WTC11 (cell line): ENCODE data around the gene DRD2. TPM values are rescaled to one million over a fixed set of nuclear protein-coding genes. Genes with fewer than 3 reads are reported as not detected.

ENCODE experiments used
- ATAC-seq: fragments of 200-7000 bp; cut with Tn5 transposase; 2 replicates; pipeline ENCODE4 v1.10.0; 2021; ENCODE audit warnings: mild to moderate bottlenecking, moderate library complexity
- CTCF ChIA-PET: fragments of 300-600 bp; sonication (Branson Sonifier 250); formaldehyde crosslinking; loops from one replicate; lab custom pipeline; 2021; ENCODE audit warnings: antibody characterized with exemption; lab: Charles Lee
- POLR2A ChIA-PET: fragments of 350-600 bp; sonication (Branson Sonifier 250); formaldehyde crosslinking; loops from one replicate; lab custom pipeline; 2021; ENCODE audit warnings: antibody characterized with exemption; lab: Charles Lee
- DNase-seq: peaks from one replicate; pipeline ENCODE4 v3.0.0; 2021; ENCODE audit warnings: low spot score
- H3K27ac Mint-ChIP-seq: 2 replicates; pipeline ENCODE4 v1.8.0; 2021; ENCODE audit warnings: mixed read lengths
- H3K27me3 Mint-ChIP-seq: 2 replicates; pipeline ENCODE4 v1.8.0; 2021; ENCODE audit warnings: low read depth, mild to moderate bottlenecking, moderate library complexity, mixed read lengths
- H3K36me3 Mint-ChIP-seq: 2 replicates; pipeline ENCODE4 v1.8.0; 2021; ENCODE audit warnings: mixed read lengths
- H3K4me1 Mint-ChIP-seq: 2 replicates; pipeline ENCODE4 v1.8.0; 2022; ENCODE audit warnings: mixed read lengths
- H3K4me3 Mint-ChIP-seq: 2 replicates; pipeline ENCODE4 v1.8.0; 2021; ENCODE audit warnings: mild to moderate bottlenecking, moderate library complexity, mixed read lengths
- H3K9me3 Mint-ChIP-seq: 2 replicates; pipeline ENCODE4 v1.8.0; 2021; ENCODE audit warnings: mixed read lengths
- ELF4 ChIP-seq: sonication (generic); formaldehyde crosslinking; IDR thresholded peaks from 2 replicates; pipeline ENCODE4 v1.8.1; 2022; ENCODE audit warnings: low read depth, mild to moderate bottlenecking, moderate library complexity, missing genetic modification reagents
- EMX1 ChIP-seq: fragments of 250-450 bp; sonication (Bioruptor Pico); IDR thresholded peaks from 2 replicates; pipeline ENCODE4 v1.8.0; 2021; ENCODE audit warnings: mild to moderate bottlenecking
- ESRRA ChIP-seq: sonication (generic); formaldehyde crosslinking; IDR thresholded peaks from 2 replicates; pipeline ENCODE4 v1.8.1; 2022; ENCODE audit warnings: mild to moderate bottlenecking, missing genetic modification reagents, borderline replicate concordance
- ETV6 ChIP-seq: sonication (generic); formaldehyde crosslinking; IDR thresholded peaks from 2 replicates; pipeline ENCODE4 v1.8.1; 2022; ENCODE audit warnings: mild to moderate bottlenecking, missing genetic modification reagents
- FOXJ3 ChIP-seq: sonication (generic); formaldehyde crosslinking; IDR thresholded peaks from 2 replicates; pipeline ENCODE4 v1.9.0; 2021; ENCODE audit warnings: missing genetic modification reagents, mild to moderate bottlenecking, borderline replicate concordance
- GABPB1 ChIP-seq: sonication (generic); formaldehyde crosslinking; IDR thresholded peaks from 2 replicates; pipeline ENCODE4 v1.8.1; 2023; ENCODE audit warnings: mild to moderate bottlenecking, missing genetic modification reagents
- NFYB ChIP-seq: sonication (generic); formaldehyde crosslinking; conservative IDR thresholded peaks from 2 replicates; pipeline ENCODE4 v1.8.0; 2022; ENCODE audit warnings: low read depth, missing genetic modification reagents
- NR3C1 ChIP-seq: sonication (generic); formaldehyde crosslinking; conservative IDR thresholded peaks from 2 replicates; pipeline ENCODE4 v1.8.1; 2023; ENCODE audit warnings: low read depth, mild to moderate bottlenecking, missing genetic modification reagents
- RORB ChIP-seq: fragments of 250-450 bp; sonication (Bioruptor Pico); IDR thresholded peaks from 2 replicates; pipeline ENCODE4 v1.9.0; 2021; ENCODE audit warnings: mild to moderate bottlenecking
- SMAD4 ChIP-seq: sonication (generic); formaldehyde crosslinking; IDR thresholded peaks from 2 replicates; pipeline ENCODE4 v1.8.0; 2022; ENCODE audit warnings: mild to moderate bottlenecking, missing genetic modification reagents
- SP1 ChIP-seq: sonication (generic); formaldehyde crosslinking; conservative IDR thresholded peaks from 2 replicates; pipeline ENCODE4 v1.8.1; 2022; ENCODE audit warnings: missing genetic modification reagents
- TP53 ChIP-seq: sonication (generic); formaldehyde crosslinking; IDR thresholded peaks from 2 replicates; pipeline ENCODE4 v1.8.1; 2023; ENCODE audit warnings: mild to moderate bottlenecking, missing genetic modification reagents
- ZBTB21 ChIP-seq: sonication (generic); formaldehyde crosslinking; IDR thresholded peaks from 2 replicates; pipeline ENCODE4 v1.8.1; 2023; ENCODE audit warnings: mild to moderate bottlenecking, missing genetic modification reagents, borderline replicate concordance
- ZNF232 ChIP-seq: sonication (generic); formaldehyde crosslinking; IDR thresholded peaks from 2 replicates; pipeline ENCODE4 v1.8.0; 2022; ENCODE audit warnings: mild to moderate bottlenecking, missing genetic modification reagents
- ZNF423 ChIP-seq: fragments of 250-450 bp; sonication (Bioruptor Pico); IDR thresholded peaks from 2 replicates; pipeline ENCODE4 v2.1.2; 2022; ENCODE audit warnings: mild to moderate bottlenecking, moderate library complexity
- ZNF671 ChIP-seq: fragments of 250-450 bp; sonication (Bioruptor Pico); IDR thresholded peaks from 2 replicates; pipeline ENCODE4 v1.8.0; 2021; ENCODE audit warnings: mild to moderate bottlenecking
- total RNA-seq: library from RNA; stranded (reverse); gene quantifications from 3 replicates; pipeline ENCODE4 v1.2.3, GENCODE V29; 2021
- TF ChIP-seq, protein P1 (sequence below): sonication (generic); formaldehyde crosslinking; IDR thresholded peaks from 2 replicates; pipeline ENCODE4 v1.8.0; 2023; ENCODE audit warnings: missing genetic modification reagents
- TF ChIP-seq, protein P2 (sequence below): fragments of 250-450 bp; sonication (Bioruptor Pico); conservative IDR thresholded peaks from 2 replicates; pipeline ENCODE4 v1.9.0; 2021; ENCODE audit warnings: mild to moderate bottlenecking
- TF ChIP-seq, protein P3 (sequence below): sonication (generic); formaldehyde crosslinking; IDR thresholded peaks from 2 replicates; pipeline ENCODE4 v1.8.1; 2023; ENCODE audit warnings: mild to moderate bottlenecking, missing genetic modification reagents
- TF ChIP-seq, protein P4 (sequence below): sonication (generic); formaldehyde crosslinking; IDR thresholded peaks from 2 replicates; pipeline ENCODE4 v1.8.1; 2022; ENCODE audit warnings: low read depth, missing genetic modification reagents, borderline replicate concordance
- TF ChIP-seq, protein P5 (sequence below): fragments of 250-450 bp; sonication (Bioruptor Pico); IDR thresholded peaks from 2 replicates; pipeline ENCODE4 v1.9.0; 2021; ENCODE audit warnings: mild to moderate bottlenecking
- TF ChIP-seq, protein P6 (sequence below): sonication (generic); formaldehyde crosslinking; IDR thresholded peaks from 2 replicates; pipeline ENCODE4 v1.8.0; 2022; ENCODE audit warnings: mild to moderate bottlenecking, missing genetic modification reagents
- TF ChIP-seq, protein P7 (sequence below): sonication (generic); formaldehyde crosslinking; conservative IDR thresholded peaks from 2 replicates; pipeline ENCODE4 v1.8.1; 2022; ENCODE audit warnings: mild to moderate bottlenecking, missing genetic modification reagents
- TF ChIP-seq, protein P8 (sequence below): sonication (generic); formaldehyde crosslinking; IDR thresholded peaks from 2 replicates; pipeline ENCODE4 v1.8.1; 2023; ENCODE audit warnings: mild to moderate bottlenecking, moderate library complexity, missing genetic modification reagents

DRD2 gene
- total RNA-seq, 1 experiment from 2014 or later: 0.20 TPM

DNA sequence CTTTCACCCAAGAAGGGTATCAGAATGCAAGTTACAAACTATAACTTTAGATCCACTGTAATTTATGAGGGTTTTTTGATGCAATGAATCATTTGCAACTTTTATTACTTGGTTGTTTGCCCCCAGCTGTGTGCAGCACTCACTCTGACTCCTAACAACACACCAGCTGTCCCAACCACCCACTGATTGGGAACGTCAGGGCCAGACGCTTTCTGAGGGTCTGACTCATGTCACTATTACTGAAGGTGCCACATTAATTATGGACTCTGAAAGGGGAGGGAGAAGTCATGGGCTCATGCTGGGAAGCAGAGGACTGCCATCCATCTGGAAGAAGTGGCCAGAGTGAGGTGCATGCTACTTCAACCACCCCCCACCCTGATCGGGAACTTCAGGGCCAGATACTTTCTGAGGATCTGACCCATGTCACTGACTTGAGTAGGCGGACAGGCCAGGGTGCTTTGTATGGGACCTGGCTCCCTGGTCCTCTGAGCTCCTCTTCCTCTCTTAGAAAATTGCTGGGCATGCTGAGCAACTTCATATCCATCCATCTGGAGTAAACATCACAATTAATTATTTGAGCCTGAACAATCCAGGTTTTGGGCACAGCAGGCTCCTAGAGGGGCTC, 44.9 kb upstream of the DRD2 start:
- Mint-ChIP-seq H3K36me3 (peaks cover 10% of the 10 kb centered on the region), H3K27ac (no peak overlapping the region), H3K4me1 (no peaks in the 10 kb centered on the region), H3K27me3 (peaks cover 4% of the 10 kb centered on the region; the same call in 1 of the 2 replicates), H3K9me3 (peaks cover 17% of the 10 kb centered on the region), H3K4me3 (no peak overlapping the region)
- ATAC-seq: no peak
- DNase-seq: no peak
- TF ChIP-seq, protein P1, sequence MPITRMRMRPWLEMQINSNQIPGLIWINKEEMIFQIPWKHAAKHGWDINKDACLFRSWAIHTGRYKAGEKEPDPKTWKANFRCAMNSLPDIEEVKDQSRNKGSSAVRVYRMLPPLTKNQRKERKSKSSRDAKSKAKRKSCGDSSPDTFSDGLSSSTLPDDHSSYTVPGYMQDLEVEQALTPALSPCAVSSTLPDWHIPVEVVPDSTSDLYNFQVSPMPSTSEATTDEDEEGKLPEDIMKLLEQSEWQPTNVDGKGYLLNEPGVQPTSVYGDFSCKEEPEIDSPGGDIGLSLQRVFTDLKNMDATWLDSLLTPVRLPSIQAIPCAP (CRISPR knock-in tag): no peak
- TF ChIP-seq ZNF232 (CRISPR knock-in tag): no peak
- TF ChIP-seq, protein P2, sequence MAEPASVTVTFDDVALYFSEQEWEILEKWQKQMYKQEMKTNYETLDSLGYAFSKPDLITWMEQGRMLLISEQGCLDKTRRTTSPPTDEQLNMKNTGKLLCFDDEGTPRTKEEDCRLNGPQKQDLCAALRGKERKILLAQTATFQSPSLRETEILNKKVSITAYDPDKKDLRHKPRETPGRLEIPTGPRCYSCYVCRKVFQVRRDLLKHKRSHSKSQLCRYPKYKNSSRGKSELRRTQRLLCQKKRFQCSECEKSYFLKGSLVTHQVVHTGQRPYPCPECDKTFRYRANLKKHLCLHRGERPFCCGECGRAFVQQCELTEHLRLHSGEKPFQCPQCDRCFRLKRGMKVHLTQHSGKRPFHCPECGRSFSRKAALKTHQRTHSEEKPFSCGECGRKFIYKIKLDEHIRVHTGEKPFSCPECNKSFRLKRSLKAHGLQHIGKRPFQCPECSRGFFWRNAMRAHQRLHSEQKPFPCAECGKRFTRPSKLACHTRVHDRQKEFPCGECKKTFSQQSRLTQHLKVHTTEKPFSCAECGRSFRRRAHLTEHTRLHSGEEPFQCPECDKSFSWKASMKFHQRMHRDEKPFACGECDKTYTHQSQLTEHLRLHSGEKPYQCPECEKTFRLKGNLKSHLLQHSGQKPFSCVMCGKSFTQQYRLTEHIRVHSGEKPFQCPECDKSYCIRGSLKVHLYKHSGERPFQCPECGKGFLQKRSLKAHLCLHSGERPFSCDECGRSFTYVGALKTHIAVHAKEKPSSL (CRISPR knock-in tag): no peak
- TF ChIP-seq ESRRA (CRISPR knock-in tag): no peak
- TF ChIP-seq ETV6 (CRISPR knock-in tag): no peak
- TF ChIP-seq, protein P3, sequence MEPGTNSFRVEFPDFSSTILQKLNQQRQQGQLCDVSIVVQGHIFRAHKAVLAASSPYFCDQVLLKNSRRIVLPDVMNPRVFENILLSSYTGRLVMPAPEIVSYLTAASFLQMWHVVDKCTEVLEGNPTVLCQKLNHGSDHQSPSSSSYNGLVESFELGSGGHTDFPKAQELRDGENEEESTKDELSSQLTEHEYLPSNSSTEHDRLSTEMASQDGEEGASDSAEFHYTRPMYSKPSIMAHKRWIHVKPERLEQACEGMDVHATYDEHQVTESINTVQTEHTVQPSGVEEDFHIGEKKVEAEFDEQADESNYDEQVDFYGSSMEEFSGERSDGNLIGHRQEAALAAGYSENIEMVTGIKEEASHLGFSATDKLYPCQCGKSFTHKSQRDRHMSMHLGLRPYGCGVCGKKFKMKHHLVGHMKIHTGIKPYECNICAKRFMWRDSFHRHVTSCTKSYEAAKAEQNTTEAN (CRISPR knock-in tag): no peak
- TF ChIP-seq, protein P4, sequence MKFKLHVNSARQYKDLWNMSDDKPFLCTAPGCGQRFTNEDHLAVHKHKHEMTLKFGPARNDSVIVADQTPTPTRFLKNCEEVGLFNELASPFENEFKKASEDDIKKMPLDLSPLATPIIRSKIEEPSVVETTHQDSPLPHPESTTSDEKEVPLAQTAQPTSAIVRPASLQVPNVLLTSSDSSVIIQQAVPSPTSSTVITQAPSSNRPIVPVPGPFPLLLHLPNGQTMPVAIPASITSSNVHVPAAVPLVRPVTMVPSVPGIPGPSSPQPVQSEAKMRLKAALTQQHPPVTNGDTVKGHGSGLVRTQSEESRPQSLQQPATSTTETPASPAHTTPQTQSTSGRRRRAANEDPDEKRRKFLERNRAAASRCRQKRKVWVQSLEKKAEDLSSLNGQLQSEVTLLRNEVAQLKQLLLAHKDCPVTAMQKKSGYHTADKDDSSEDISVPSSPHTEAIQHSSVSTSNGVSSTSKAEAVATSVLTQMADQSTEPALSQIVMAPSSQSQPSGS (CRISPR knock-in tag): no peak
- no peak for TF ChIP-seq NFYB
- TF ChIP-seq, protein P5, sequence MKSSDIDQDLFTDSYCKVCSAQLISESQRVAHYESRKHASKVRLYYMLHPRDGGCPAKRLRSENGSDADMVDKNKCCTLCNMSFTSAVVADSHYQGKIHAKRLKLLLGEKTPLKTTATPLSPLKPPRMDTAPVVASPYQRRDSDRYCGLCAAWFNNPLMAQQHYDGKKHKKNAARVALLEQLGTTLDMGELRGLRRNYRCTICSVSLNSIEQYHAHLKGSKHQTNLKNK (CRISPR knock-in tag): no peak
- TF ChIP-seq, protein P6, sequence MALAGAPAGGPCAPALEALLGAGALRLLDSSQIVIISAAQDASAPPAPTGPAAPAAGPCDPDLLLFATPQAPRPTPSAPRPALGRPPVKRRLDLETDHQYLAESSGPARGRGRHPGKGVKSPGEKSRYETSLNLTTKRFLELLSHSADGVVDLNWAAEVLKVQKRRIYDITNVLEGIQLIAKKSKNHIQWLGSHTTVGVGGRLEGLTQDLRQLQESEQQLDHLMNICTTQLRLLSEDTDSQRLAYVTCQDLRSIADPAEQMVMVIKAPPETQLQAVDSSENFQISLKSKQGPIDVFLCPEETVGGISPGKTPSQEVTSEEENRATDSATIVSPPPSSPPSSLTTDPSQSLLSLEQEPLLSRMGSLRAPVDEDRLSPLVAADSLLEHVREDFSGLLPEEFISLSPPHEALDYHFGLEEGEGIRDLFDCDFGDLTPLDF: no peak
- no peak for TF ChIP-seq GABPB1
- no peak for TF ChIP-seq TP53 (CRISPR knock-in tag)
- TF ChIP-seq ZNF423 (CRISPR knock-in tag): no peak
- TF ChIP-seq FOXJ3: no peak
- TF ChIP-seq, protein P7, sequence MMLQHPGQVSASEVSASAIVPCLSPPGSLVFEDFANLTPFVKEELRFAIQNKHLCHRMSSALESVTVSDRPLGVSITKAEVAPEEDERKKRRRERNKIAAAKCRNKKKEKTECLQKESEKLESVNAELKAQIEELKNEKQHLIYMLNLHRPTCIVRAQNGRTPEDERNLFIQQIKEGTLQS (CRISPR knock-in tag): no peak
- ChIA-PET POLR2A (no interaction called here), CTCF (interaction anchor here (1.8 kb wide), 1 partner anchor 20 kb away, joined by 4 read pairs; no protein-coding TSS in a partner anchor)

DNA sequence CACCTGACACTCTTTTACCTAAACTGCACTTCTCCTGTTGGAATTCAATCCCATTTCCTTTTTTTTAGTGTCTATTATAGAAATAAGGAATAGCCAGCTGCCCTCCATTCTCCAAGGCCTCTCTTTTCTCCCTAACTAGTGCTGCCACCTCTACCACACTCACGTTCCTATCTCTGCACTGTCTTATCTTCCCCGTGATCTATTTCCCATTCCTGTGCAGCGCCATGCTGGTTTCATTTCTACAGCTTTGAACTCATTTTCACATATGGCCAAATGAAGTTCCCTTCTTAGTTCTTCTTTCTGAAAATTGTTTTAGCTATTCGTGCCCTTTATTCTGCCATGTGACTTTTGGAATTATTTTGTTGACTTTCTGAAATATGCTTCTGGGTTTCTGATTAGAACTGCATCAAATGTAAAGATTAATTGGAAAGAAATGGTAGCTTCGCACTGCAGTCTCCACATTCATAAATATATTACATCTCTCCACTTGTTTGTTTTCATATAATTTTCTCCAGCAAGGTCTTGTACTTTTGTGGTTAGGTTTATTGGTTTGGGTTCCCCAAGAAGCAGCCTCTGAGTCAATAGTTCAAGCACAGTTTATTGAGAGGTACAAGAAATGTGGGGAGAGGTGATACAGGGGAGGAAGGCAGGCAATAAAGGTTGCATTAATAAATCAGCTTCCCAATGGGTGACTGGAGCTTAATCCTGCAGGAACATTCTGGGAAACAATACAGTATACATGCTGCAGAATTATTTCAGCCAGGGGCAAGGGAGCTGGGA, 43.7 kb upstream of the DRD2 start:
- peaks cover 8% of the 10 kb centered on the region for H3K36me3 Mint-ChIP-seq
- H3K27me3 Mint-ChIP-seq: peaks cover 4% of the 10 kb centered on the region; the same call in 1 of the 2 replicates
- H3K27ac Mint-ChIP-seq: no peak overlapping the region
- H3K9me3 Mint-ChIP-seq: peaks cover 15% of the 10 kb centered on the region
- no peaks in the 10 kb centered on the region for H3K4me1 Mint-ChIP-seq
- CTCF ChIA-PET: no interaction called here
- DNase-seq (no peak), ATAC-seq (no peak)
- no peak overlapping the region for H3K4me3 Mint-ChIP-seq
- POLR2A ChIA-PET: no interaction called here
- TF ChIP-seq, protein P5 (CRISPR knock-in tag): no peak
- no peak for TF ChIP-seq NR3C1 (CRISPR knock-in tag)
- TF ChIP-seq, protein P8, sequence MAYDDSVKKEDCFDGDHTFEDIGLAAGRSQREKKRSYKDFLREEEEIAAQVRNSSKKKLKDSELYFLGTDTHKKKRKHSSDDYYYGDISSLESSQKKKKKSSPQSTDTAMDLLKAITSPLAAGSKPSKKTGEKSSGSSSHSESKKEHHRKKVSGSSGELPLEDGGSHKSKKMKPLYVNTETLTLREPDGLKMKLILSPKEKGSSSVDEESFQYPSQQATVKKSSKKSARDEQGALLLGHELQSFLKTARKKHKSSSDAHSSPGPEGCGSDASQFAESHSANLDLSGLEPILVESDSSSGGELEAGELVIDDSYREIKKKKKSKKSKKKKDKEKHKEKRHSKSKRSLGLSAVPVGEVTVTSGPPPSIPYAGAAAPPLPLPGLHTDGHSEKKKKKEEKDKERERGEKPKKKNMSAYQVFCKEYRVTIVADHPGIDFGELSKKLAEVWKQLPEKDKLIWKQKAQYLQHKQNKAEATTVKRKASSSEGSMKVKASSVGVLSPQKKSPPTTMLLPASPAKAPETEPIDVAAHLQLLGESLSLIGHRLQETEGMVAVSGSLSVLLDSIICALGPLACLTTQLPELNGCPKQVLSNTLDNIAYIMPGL: no peak
- TF ChIP-seq SMAD4 (CRISPR knock-in tag): no peak
- TF ChIP-seq ZBTB21 (CRISPR knock-in tag): no peak
- no peak for TF ChIP-seq ELF4
- no peak for TF ChIP-seq RORB
- TF ChIP-seq ZNF671: no peak
- TF ChIP-seq EMX1: no peak
- no peak for TF ChIP-seq SP1 (CRISPR knock-in tag)
- TF ChIP-seq ETV6 (CRISPR knock-in tag): no peak
